HG02852 (cell line): Measurements from ENCODE around the gene NSMCE1.

Experiments
- ATAC-seq: cut with Tn5 transposase; IDR thresholded peaks from one replicate; pipeline ENCODE4 v1.9.1; 2021; ENCODE audit warnings: mild to moderate bottlenecking, moderate library complexity; ENCODE audit not compliant: unreplicated experiment

NSMCE1 gene

DNA sequence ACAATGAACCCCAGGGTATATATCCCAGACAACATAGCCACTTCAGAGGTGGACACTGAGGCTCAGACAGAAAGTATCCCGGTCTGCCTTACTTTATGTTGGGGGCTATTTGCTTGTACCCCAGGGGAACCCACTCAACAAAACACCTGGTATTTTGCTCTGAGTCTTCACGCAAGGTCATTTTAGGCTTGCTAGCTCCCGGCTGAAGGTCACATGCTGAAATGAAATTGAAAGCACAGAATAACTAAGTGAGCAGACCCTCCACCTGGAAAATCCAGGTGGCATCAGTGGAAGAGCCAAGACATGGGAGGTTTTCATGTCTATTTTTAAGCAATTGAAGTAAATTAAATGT is 69.4 kb downstream of the NSMCE1 start:
- ATAC-seq: no peak

DNA sequence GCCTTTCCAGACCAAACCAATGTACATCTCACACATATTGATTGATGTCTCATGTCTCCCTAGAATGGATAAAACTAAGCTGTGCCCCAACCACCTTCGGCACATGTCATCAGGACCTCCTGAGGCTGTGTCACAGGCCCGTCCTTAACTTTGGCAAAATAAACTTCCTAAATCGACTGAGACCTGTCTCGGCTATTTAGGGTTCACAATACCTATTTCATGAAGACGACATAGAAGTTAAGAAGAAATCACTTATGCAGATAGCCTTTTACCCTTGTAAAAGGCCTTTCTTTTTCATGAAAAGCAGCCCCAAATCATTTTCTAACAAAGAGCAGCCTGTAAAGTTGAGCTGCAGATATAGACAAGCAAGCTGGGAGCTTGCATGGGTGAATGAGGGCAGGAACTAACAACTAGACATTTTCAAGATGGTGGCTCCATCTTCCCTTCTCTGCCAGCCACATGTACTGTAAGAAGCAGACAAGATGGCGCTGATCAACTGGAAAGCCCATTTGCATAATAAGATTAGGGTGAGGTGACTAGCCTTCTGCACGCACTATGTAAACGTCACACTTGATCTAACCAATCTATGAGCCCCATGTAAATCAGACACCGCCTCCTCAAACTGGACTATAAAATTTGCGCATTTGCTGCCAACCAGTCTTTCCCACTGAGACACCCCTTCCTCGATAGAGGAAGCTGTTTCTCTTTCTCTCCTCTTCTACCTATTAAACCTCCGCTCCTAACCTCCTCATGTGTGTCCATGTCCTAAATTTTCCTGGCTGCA is 69.9 kb downstream of the NSMCE1 start:
- ATAC-seq: no peak

DNA sequence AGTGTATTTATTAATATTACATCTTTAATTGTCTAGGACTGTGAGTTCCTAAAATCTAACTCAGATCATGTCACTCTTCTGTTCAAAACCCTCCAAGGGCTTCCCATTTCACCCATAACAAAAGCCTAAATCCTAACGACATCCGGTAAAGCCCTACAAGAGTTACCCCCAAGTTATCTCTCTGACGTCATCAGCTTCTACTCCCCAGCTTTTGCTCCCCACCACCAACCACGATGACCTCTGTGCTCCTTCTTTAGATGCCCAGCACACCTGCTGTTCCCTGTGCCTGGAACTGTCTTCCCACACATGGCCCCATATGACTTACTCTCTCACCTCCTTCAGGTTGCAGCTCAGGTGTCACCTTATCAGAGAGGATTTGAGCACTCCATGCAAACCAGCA is 71.6 kb downstream of the NSMCE1 start:
- no peak for ATAC-seq

DNA sequence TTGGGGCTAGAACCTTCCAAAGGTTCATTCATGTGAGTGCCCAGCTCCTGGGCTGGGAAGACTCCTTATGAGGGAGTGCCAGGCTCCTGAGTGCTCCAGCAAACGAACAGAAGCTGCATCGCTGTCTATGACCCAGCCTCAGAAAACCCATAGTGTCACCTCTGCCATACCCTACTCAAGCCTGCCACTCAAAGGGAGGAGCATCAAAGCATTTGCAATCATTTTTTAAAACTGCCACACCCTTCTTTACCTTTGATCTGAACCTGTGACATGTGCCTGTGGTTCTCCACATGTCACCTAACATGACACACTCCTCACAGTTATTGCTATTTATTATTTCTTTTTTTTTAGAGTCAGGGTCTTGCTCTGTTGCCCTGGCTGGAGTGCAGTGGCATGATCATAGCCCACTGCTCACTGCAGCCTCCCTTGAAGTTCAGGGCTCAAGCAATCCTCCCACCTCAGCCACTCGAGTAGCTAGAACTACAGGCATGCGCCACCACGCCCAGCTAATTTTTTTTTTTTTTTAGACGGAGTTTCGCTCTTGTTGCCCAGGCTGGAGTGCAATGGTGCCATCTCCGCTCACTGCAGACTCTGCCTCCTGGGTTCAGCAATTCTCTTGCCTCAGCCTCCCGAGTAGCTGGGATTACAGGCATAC is 72.5 kb downstream of the NSMCE1 start:
- ATAC-seq: no peak

DNA sequence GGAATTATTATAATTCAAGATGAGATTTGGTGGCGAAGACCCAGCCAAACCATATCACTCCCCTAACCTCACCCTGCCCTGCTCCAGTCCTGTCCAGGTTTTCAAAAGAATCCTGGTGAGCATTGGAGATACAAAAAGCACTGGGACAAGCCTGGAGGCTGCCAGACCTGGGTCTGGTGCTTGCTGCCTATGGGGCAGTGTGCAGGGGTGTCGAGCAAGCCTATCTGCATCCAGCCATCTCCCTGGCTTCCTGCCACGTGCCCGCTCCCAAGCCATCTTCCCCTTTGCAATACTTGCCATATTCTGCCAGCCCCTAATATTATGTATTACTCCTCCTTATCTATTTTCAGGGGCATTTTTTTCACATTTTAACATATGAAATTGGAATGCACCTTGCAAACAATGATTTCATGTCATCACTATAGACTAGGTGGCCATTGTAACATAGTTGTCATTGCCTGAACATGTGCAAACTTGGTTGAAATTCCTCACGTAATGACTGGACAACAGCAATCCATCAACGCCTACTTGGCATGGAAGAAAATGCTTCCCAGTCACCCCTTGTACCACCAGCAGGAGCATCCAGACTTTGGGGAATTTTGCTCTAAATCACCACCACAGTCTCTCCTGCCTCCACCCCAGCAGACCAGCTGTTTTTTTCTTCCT is 73.4 kb downstream of the NSMCE1 start:
- ATAC-seq: no peak

DNA sequence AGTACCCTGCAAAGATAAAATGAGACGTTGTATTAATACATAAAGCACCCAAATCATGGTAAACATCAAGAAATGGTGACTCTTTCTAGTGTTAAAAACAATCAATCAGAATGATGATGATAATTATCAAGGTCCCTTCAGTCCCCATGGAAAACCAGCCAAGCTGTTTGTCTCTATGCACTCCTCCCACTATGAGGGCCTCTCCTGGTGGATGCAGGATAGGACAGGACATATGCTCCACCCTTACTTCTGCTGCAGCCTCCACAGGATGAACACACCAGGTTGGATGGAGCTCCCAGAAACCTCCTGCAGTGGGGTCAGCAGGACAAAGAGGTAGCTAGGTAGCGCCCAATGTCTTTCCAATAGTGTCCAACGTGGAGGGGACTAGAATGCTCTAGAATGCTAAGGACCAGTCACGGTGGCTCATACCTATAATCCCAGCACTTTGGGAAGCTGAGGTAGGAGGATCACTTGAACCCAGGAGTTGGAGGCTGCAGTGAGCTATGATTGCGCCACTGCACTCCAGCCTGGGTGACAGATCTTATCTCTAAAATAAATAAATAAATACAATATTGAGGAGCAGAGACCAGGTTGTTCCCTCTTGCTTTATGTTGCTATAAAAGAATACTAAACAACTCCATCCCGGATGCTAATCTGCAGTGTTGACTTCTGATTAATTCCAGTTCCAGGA is 75.1 kb downstream of the NSMCE1 start:
- no peak for ATAC-seq

DNA sequence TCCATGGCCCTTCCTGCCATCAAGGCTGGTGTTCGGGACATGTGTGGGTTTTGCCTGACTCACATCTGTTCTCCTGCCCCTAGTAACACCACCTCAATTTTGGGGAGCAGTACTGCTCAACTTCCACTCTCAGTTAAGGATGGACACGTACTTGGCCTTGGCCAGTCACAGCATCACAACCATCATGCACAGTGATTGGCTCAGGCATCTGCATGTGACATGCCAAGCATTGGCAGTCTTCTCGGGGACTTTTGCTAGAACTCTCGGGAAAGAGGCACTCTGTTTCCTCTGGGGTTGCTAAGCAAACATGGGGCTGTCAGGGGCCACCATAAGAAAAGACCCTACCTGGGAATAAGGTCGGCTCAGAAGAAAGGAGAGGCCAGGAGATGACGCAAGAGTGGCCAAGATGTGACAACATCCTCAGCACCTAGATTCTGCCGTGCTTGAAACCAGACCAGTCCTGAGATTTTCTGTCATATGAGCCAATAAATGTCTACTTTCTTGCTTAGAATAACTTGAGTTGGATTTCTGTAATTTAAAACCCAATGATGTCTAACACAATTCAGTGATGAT is 77.1 kb downstream of the NSMCE1 start:
- ATAC-seq: no peak

DNA sequence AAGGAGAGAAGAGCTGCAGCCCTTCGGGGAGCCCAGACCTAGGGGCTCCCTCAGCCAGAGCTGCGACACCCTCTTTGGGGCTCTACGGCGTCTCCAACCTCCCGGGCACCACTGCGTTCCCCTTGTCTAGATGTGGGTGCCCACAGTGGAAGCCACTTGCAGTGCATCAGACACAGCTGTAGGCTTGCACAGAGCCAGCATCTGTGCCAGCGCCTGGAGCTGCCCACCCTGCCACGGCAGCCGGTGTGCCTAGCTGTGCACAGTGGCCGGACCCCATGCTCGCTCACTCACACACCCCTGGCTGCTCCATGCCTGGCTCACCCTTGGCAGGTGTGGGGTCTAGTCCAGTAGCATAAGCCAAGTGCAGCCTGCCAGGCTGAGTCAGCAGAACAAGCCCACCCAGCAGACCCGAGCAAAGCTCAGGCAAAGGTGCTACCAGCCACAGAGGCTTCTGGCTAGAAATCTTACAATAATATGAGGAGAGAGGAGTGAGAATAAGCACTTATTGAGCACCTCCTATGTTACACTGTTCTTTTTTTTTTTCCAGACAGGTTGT is 78.2 kb downstream of the NSMCE1 start:
- no peak for ATAC-seq

DNA sequence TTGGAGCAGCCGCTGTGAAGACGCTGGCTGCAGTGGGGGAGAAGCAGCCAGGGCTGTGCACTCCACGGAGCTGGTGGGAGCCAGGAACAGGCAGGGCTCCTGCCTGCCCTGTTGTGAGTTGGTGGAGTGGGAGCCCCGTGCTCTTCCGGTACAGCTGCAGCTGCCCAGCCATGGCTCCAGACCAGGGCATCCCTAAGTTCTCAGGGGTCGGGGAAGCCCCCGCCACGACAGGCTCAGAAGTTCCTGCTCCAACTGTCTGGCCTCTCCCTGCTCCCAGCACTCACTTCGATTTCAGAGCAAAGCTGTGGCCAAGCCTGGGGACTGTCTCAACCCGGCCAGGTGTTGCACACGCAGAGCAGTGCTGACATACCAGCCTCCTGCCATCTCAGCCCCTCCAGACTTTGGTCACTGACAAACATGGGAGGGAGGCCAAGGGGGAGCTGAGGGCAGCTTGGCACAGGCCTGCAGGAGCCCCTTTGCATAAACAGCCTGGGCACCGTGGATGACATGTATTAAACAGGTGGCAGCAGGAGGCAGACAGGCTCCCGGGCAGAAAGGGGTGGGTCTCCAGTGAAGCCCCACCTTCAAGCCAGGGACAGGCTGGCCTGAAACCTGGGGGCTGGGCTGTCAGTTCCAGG is 79.1 kb downstream of the NSMCE1 start:
- ATAC-seq: no peak

DNA sequence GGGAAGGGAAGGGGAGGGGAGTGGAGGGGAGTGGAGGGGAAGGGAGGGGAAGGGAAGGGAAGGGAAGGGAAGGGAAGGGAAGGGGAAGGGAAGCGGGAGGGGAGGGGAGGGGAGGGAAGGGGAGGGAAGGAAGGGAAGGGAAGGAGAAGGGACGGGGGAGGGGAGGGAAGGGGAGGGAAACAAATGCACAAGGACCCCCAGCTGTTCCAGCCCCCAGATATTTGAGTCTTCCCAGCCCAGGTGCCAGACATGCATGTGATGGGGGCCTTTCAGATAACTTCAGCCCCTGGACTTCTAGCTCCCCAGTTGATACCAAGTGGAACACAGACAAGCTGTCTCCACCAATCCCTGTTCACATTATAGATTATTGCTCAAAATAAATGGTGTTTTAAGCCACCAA is 79.9 kb downstream of the NSMCE1 start:
- no peak for ATAC-seq

DNA sequence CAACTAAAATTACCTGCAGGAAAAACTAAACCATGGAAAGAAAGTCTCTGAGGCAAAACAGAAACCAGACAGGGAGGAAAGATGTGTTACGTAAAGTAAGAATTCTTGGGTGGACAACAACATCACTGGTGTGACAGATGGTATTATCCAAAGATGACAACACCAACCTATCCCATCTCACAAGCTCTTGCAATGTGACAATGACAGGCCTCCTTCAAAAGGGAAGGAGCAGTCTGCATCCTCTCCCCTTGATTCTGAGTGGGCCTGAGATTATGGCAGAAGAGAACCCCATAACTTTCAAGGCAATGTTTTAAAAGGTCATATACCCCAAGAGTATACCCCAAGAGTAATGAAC is 82.8 kb downstream of the NSMCE1 start:
- no peak for ATAC-seq

DNA sequence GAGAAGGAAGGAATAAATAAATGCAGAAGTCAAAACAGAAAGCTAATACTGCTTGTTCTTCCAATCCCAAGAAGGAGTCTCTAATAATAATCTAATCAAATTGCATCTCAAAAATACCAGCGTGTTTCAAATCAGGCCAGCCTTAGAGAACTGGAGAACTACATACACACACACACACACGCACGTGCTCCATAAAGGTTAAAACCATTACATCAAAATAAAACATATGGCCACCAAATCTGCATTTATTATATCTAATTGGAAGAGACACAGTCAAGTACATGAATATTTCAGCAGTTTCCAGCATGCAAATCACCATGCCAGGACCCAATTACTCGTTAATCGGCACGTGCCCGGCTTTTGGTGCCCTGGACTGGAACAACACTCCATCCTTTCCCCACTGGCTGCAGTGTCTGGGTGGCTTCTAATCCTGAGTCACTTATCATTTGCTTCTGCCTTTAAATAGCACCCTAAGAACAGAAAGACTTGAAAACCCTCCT is 85.6 kb downstream of the NSMCE1 start:
- no peak for ATAC-seq

DNA sequence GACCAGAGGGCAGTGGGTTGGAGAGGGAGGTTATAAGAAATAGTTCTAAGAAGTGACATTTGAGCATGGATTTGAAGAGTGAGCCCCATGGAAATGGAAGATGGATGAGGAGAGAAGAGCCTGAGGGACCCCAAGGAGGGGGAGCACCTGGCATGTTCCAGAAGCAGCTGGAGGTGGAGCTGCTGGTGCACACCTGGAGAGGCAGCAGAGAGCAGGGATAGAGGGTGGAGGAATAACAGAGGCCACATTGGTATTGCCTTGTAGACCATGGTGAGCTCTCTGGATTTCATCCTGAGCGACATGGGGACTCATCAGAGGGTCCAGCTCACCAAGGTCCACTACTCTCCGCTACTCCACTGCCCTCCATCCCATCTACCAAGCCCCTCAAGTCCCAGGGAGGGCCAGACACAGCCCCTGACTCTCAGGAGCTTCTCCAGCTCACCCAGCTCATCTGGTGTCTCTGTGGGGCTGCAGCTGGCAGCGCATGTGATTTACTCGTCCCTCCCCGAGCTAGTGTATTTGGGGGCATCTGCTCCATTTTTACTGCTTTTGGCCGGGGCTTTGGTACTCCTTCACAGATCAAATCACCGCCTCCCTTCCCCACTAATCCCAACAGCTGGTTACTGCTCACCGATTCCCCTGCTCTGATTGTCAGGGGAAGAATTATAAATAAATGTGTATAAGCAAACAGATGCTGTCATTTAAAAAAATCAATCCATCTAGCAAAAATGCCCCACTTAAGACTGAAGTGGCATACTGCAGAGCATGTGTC is 87.4 kb downstream of the NSMCE1 start:
- no peak for ATAC-seq

DNA sequence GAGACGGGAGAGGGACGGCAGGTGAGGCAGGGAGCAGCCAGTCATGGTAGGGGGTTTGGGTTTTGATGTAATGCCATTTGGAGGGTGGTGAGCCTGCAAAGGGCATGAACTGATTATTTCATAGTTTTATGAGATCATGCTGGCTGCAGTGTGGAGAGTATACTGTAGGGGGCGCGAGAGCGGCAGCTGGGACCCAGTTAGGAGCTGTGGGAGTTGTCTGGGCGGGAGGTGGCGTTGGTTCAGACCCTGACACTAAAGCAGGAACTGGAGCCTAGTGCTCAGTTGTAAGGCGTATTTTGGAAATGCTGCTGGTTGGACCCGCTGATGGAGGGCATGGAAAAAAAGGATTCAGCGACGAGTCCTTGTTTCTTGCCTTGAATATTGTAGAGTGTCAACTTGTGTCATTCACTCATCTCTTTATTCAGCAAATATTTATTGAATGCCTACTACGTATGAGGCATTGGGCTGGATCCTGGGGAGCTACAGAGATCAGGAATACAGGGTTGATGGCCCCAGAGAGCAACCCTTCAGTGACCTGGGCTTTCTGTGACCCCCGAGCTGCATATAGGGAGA is 89.0 kb downstream of the NSMCE1 start:
- ATAC-seq: peak; percentile 68

DNA sequence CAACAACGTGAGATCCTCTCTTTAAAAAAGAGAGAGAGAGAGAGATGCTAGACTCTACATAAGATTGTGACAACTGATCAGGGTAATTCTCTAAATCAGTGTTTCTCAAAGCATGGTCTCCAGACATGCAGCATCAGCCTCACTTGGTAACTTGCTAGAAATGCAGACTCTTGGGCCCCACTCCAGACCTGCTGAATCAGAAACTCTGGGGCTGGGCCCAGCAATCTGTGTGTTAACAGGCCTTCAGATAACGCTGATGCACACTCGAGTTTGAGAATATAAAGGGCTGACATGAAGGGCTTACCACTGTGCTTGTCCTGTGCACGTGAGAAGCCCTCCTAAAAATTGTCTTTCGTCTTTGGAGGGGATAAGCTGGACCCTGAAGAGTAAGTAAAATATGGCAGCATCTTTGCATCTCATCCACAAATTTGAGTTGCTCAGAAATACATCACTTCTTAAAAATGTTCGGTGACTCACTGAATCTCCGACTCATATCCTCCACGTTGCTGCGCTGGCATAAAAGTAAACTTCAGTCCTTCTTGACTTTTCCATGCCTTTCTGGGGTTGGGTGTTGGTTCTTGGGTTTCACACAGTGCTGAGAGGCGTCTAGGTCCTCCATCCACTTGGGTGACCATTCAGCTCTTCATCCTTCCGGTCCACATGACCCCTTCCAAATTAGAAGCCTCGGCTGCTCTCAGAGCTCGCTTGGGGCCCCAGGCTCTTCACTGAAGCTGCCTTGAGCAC is 91.4 kb downstream of the NSMCE1 start:
- ATAC-seq: no peak

DNA sequence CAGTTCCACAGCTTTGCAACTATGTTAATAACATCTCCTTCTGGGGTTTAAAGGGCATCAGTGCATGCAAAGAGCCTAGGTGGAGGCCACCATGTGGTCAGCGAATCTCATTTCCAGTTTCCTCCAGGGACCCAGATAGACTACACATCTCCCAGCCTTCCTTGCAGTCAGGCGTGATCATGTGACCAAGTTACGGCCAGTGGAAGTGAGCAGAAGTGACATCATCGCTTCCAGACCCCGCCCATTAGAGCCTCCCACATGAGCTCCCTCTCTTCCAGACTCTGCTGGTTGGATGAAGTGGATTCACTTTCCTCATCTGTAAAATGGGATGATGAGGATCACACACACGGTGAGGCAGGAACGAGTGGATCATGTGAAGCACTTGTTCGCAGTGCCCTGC is 92.7 kb downstream of the NSMCE1 start:
- ATAC-seq: no peak
